Measurements from ENCODE around the gene FOXO3.
A peak's percentile ranks its signal among the peaks of the same experiment; 100 is the strongest.
"Not testable (repeated sequence)": the region's sequence is repeated elsewhere in the genome, so short reads cannot be mapped to it uniquely, and the experiment has no call there.

The FOXO3 gene

DNA sequence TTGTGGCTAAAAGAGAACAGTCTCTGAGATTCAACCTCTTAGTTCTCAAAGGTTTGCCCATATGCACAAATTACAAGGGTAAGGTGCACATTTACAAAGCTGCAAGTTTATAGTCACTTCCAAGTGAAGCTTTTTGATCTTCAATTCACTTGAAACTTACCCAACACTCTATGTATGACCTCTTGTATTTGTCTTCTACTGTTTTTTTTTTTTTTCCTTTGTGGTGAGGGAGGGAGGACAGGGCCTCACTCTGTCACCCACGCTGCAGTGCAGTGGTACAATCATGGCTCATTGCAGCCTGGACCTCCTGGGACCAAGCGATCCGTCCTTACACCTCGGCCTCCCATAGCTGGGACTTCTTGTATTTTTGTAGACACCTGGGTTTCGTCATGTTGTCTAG lies 4.5 kb upstream of the FOXO3 start:
- DNase-seq (ENCODE audit: low read depth), result no peak

DNA sequence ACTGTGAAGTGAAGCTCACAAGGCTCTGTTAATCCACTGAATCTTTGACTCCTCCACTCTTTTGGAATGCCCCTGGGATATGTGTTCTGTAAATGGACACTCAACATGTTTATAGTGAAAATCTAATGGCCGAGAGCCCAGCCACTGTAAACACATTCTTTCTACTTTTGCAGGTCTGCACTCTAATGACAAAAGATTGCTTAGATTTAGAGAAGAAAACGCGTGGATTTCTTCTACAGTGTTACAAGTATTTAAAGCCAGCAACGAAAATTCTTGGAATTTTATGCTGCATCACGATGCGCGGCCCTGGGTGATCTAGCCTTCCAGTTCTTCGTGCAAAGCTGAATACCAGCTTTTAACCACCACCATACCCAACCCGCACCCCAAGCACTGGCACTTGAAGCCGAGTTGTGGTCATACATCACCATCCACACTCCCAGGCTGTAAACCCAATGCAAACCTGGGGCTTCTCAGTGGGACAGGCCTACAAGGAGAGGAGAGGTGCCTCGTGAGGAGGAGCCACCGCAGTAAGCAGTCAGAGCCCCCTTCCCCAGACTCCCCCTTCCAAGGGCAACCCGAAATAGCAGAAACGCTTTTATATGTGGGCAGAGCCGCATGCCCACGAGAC lies 3.7 kb upstream of the FOXO3 start:
- DNase-seq (ENCODE audit: low read depth), result no peak

- peak; percentile 76 for DNase-seq (ENCODE audit: low read depth)
Measured at GRCh38 chr6:108557494-108558371, 3.0 kb upstream of the FOXO3 start.

- DNase-seq (ENCODE audit: low read depth), result peak; percentile 96
Measured at GRCh38 chr6:108558372-108559096, 2.2 kb upstream of the FOXO3 start.

- DNase-seq (ENCODE audit: low read depth), result peak; percentile 84
Measured at GRCh38 chr6:108559097-108559883, 1.4 kb upstream of the FOXO3 start.

DNA sequence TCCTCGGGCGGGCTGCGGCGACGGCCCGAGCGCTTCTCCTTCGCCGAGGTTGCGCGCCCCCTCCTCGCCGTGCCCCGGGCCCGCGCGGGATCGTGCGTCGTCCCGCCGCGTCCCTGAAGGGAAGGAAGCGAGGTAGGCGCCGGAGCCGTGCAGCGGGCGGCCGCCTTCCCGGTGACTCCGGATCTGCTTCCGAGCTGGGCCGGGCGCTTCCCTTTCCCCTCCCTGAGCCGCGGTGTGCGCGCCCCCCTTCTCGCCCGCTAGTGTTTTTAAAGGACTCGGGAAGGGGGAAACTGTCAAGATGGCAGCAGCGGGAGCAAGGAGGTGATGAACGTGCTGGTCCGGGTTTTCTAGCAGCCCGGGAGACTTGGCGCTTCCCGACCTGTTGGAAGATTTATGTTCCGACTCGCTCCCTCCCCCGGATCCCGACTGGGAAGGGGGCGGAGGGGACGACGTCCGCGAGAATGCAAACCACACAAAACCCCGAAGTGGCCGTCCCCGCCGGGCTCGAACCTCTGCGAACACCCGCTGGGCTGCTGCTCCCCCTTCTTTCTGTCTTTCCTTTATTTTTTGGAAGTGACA lies 744 bp upstream of the FOXO3 start:
- no peak for DNase-seq (ENCODE audit: low read depth)

- not testable (repeated sequence) for DNase-seq (ENCODE audit: low read depth)
Measured at GRCh38 chr6:108561309-108561647, 561 bp downstream of the FOXO3 start.

DNA sequence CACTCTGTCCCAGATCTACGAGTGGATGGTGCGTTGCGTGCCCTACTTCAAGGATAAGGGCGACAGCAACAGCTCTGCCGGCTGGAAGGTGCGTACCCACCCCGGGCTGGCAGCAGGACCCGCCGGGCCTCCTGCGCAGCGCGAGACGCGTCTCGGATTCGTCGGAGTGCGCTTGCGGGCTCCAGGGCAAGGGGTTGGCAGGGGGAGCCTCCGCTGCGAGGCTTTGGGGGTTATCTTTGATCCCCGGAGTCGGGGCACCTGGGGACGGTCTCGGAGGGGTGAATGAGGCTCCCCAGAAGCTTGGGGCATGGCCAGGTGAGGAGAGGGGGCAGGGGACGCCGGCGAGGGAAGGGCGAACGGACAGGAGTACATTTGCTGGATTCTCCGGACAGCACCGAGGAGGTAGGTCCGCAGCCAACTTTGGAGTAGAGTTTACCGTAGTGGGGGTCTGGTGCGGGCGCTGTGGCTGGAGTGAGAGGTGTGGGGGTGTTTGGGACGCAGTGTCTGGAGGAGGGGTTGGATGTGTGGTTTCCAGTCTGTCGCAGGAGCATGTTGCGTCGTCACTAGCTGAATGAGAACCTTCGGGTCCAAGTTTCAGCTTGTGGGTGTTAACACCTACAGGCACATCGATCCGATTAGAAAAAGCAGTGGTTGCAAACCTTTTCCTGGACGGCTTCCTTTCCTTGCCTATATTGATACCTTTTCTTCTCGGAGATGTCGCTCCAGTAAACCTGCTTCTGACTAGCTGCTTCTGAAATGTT lies 1.2 kb downstream of the FOXO3 start:
- DNase-seq (ENCODE audit: low read depth), result no peak

GRCh38 chr6:108562503-108562993 lies 1.8 kb downstream of the FOXO3 start:
- DNase-seq (ENCODE audit: low read depth), result no peak

- DNase-seq (ENCODE audit: low read depth), result no peak
Measured at GRCh38 chr6:108563292-108563691, 2.6 kb downstream of the FOXO3 start.

DNA sequence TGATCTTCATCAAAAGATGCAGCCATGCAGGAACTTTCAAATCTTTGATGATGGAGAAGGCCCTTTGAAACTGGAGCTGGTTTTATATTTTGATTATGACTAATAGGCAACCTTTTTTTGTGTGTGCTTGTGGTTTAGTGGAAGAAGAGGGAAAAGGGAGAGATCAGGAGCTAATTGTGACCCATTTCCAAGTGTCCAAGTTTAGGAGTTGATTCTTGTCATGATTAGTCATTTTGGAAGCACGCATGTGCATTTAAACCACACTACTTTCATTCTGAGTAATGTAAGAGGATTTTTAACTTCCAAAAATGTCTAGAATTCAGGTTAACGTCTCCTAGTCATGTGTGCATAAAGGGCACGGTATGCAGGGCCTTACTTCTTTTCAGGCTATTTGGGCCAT lies 3.5 kb downstream of the FOXO3 start:
- DNase-seq (ENCODE audit: low read depth), result no peak

DNA sequence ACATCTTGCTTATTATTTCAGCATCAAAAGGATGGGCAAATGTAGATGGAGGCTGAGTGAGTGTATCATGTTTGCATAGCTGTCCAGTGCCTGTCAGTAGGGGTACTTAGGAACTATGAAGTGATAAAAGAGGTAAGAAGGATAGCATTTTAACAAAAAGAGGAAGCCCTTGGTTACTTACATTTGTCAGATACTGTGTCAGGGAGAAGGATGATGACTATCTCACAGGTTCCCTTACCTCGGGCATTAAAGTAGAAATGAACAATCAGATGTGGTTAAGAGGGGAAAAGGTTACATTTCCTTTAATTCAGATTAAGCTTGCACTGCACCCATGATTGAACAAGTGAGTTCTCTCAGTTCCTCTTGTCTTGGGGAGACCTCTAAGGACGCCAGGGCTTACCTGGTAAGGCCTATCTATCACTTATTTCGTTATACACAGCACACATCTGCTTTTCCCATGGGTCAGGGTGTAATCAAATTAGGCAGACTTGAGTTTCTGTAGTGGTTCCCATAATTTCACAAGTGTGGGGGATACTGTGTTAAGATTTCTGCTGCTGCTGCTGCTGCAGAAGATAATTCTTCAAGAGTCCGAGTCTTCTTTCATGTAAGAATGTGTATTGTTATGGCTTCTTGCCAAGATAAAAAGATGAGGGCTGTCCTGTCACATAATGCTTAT lies 4.5 kb downstream of the FOXO3 start:
- no peak for DNase-seq (ENCODE audit: low read depth)

GRCh38 chr6:108565893-108566292 lies 5.2 kb downstream of the FOXO3 start:
- no peak for DNase-seq (ENCODE audit: low read depth)

GRCh38 chr6:108566406-108566805 lies 5.7 kb downstream of the FOXO3 start:
- DNase-seq (ENCODE audit: low read depth), result no peak

GRCh38 chr6:108568101-108568500 lies 7.4 kb downstream of the FOXO3 start:
- no peak for DNase-seq (ENCODE audit: low read depth)

DNA sequence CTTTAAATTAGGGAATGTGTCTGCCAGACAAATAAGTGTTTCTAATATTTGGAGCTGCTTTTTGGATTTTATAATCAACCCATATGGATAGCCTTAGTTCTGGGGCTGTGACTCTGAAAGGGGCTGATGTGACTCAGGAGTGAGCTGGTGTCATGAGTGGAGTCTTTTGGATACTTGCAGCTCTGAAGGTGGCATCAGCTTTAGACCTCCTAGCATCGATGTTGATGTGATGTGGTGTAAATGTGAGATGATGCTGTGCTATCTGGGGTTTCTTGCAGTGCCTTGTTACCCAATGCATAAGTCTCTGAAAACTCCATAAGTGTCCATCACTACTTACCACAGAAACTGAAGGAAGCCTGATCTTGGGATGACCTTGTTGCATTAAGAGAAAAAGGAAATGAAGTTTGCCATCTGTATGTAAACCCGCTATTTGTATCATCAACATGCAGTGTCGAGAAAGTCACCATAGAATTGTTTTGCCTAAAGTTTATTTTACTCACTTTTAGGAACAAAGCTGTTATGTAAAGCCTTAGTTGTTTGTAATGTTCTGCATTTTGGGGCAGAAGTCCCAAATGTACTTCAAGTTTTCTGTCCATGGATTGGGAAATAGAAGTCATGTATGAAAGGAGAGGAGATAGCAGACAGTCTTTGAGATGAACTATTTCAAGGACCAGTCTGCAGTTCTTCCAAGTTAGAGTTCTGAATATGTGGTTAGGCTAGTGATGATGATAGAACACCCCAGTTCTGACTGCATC lies 8.0 kb downstream of the FOXO3 start:
- DNase-seq (ENCODE audit: low read depth), result no peak

- DNase-seq (ENCODE audit: low read depth), result no peak
Measured at GRCh38 chr6:108570517-108570916, 9.8 kb downstream of the FOXO3 start.

- DNase-seq (ENCODE audit: low read depth), result no peak
Measured at GRCh38 chr6:108574457-108575141, 13.9 kb downstream of the FOXO3 start.

- DNase-seq (ENCODE audit: low read depth), result no peak
Measured at GRCh38 chr6:108575905-108576494, 15.3 kb downstream of the FOXO3 start.
